ENCODE measurements around the gene GPR150. TPM values are rescaled to one million over a fixed set of nuclear protein-coding genes. Genes with fewer than 3 reads are reported as not detected.

GPR150 gene
- total RNA-seq, 1 donor from 2014 or later, result 0.14 TPM

DNA sequence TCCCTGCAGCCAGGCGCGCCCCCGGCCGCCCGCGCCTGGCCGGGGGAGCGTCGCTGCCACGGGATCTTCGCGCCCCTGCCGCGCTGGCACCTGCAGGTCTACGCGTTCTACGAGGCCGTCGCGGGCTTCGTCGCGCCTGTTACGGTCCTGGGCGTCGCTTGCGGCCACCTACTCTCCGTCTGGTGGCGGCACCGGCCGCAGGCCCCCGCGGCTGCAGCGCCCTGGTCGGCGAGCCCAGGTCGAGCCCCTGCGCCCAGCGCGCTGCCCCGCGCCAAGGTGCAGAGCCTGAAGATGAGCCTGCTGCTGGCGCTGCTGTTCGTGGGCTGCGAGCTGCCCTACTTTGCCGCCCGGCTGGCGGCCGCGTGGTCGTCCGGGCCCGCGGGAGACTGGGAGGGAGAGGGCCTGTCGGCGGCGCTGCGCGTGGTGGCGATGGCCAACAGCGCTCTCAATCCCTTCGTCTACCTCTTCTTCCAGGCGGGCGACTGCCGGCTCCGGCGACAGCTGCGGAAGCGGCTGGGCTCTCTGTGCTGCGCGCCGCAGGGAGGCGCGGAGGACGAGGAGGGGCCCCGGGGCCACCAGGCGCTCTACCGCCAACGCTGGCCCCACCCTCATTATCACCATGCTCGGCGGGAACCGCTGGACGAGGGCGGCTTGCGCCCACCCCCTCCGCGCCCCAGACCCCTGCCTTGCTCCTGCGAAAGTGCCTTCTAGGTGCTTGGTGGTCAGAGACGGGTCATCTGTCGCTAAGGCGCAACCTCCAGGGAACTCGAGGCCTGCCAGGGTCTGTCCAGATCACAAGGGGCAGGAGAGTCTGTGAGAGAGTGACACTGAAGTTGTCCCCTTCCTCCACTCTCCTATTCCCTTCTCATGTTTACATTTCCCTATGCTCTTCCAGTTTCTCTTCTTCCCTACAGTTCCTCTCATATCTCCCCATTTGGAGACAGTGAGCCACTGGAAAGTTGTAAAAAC lies 1.3 kb downstream of the GPR150 start:
- Histone ChIP-seq H3K36me3 (ENCODE audit: insufficient read depth, low read length) (no peaks in the 10 kb centered on the region), H3K27me3 (ENCODE audit: insufficient read depth, low read length) (peaks cover 4% of the 10 kb centered on the region), H3K4me1 (ENCODE audit: insufficient read depth, low read length) (peaks cover 19% of the 10 kb centered on the region), H3K9me3 (ENCODE audit: insufficient read depth, low read depth, low read length) (no peaks in the 10 kb centered on the region), H3K4me2 (ENCODE audit: low read length) (peak overlapping the region; percentile 93), H3K4me3 (ENCODE audit: insufficient read depth, low read depth, low read length) (peak overlapping the region; percentile 64), H2AFZ (ENCODE audit: low read depth, low read length) (peak overlapping the region; percentile 96), H4K20me1 (ENCODE audit: insufficient read depth, low read length) (no peaks in the 10 kb centered on the region), H3K79me2 (ENCODE audit: insufficient read depth, low read length) (no peaks in the 10 kb centered on the region), H3K27ac (ENCODE audit: low read depth, low read length) (no peak overlapping the region), H3K9ac (ENCODE audit: low read length) (peak overlapping the region; percentile 28)
- Mint-ChIP-seq H3K9me3 (ENCODE audit: unreplicated experiment) (peaks cover 4% of the 10 kb centered on the region), H3K4me1 (ENCODE audit: low read depth, unreplicated experiment) (peaks cover 4% of the 10 kb centered on the region), H3K27me3 (ENCODE audit: low read depth, unreplicated experiment) (peaks cover 45% of the 10 kb centered on the region), H3K27ac (ENCODE audit: unreplicated experiment) (peak overlapping the region; percentile 9), H3K4me3 (ENCODE audit: unreplicated experiment) (peak overlapping the region; percentile 78), H3K36me3 (ENCODE audit: low read depth, unreplicated experiment) (peaks cover 3% of the 10 kb centered on the region)
- no peak for TF ChIP-seq EZH2 (IDR thresholded peaks at IDR 0.05; ENCODE audit: insufficient read depth, low read length)
- TF ChIP-seq CTCF (IDR thresholded peaks at IDR 0.05; ENCODE audit: insufficient read depth, low read depth, low read length), result no peak
- DNase-seq (ENCODE audit: low read depth) (no peak), FAIRE-seq (no peak)

GRCh38 chr5:95621839-95622629 lies 2.1 kb downstream of the GPR150 start:
- Histone ChIP-seq H3K27ac (ENCODE audit: low read depth, low read length) (no peak overlapping the region), H3K79me2 (ENCODE audit: insufficient read depth, low read length) (no peaks in the 10 kb centered on the region), H3K9me3 (ENCODE audit: insufficient read depth, low read depth, low read length) (no peaks in the 10 kb centered on the region), H3K4me3 (ENCODE audit: insufficient read depth, low read depth, low read length) (no peak overlapping the region), H3K27me3 (ENCODE audit: insufficient read depth, low read length) (peaks cover 4% of the 10 kb centered on the region), H3K4me2 (ENCODE audit: low read length) (peak overlapping the region; percentile 93), H3K4me1 (ENCODE audit: insufficient read depth, low read length) (peaks cover 19% of the 10 kb centered on the region), H4K20me1 (ENCODE audit: insufficient read depth, low read length) (no peaks in the 10 kb centered on the region), H3K36me3 (ENCODE audit: insufficient read depth, low read length) (no peaks in the 10 kb centered on the region), H2AFZ (ENCODE audit: low read depth, low read length) (peak overlapping the region; percentile 96), H3K9ac (ENCODE audit: low read length) (no peak overlapping the region)
- H3K9me3 Mint-ChIP-seq (ENCODE audit: unreplicated experiment), result peaks cover 4% of the 10 kb centered on the region
- peaks cover 45% of the 10 kb centered on the region for H3K27me3 Mint-ChIP-seq (ENCODE audit: low read depth, unreplicated experiment)
- peak overlapping the region; percentile 78 for H3K4me3 Mint-ChIP-seq (ENCODE audit: unreplicated experiment)
- H3K36me3 Mint-ChIP-seq (ENCODE audit: low read depth, unreplicated experiment), result peaks cover 3% of the 10 kb centered on the region
- H3K27ac Mint-ChIP-seq (ENCODE audit: unreplicated experiment), result peak overlapping the region; percentile 9
- DNase-seq (ENCODE audit: low read depth) (no peak), FAIRE-seq (no peak)
- H3K4me1 Mint-ChIP-seq (ENCODE audit: low read depth, unreplicated experiment), result peaks cover 4% of the 10 kb centered on the region
- TF ChIP-seq CTCF (IDR thresholded peaks at IDR 0.05; ENCODE audit: insufficient read depth, low read depth, low read length), result no peak
- TF ChIP-seq EZH2 (IDR thresholded peaks at IDR 0.05; ENCODE audit: insufficient read depth, low read length), result peak; percentile 0

Measured in astrocyte (in vitro differentiated cells and primary cell).